Activated B cell treated with CpG ODN at 0.5 μM for 24 hours (primary cell): ENCODE data around the gene OSBPL8. TPM values are rescaled to one million over a fixed set of nuclear protein-coding genes. Genes with fewer than 3 reads are reported as not detected.

ENCODE experiments used
- ATAC-seq: fragments of 200-7000 bp; cut with Tn5 transposase; one replicate; pipeline ENCODE4 v1.10.0; 2021; ENCODE audit warnings: low read depth, mild to moderate bottlenecking, moderate library complexity
- CTCF ChIA-PET: fragments of 350-600 bp; sonication (Branson Sonifier 250); formaldehyde crosslinking; loops from one replicate; lab custom pipeline; 2021; ENCODE audit warnings: antibody characterized with exemption; lab: Charles Lee
- POLR2A ChIA-PET: fragments of 350-600 bp; sonication (Branson Sonifier 250); formaldehyde crosslinking; loops from one replicate; lab custom pipeline; 2021; ENCODE audit warnings: antibody characterized with exemption; lab: Charles Lee
- DNase-seq: peaks from one replicate; pipeline ENCODE4 v3.0.0; 2022
- H3K27ac Mint-ChIP-seq: one replicate; pipeline ENCODE4 v1.8.0; 2020; ENCODE audit warnings: mixed read lengths
- H3K27me3 Mint-ChIP-seq: one replicate; pipeline ENCODE4 v1.8.0; 2021; ENCODE audit warnings: mixed read lengths
- H3K36me3 Mint-ChIP-seq: one replicate; pipeline ENCODE4 v1.8.0; 2021; ENCODE audit warnings: low read depth, mixed read lengths
- H3K4me1 Mint-ChIP-seq: one replicate; pipeline ENCODE4 v1.8.0; 2021; ENCODE audit warnings: mixed read lengths
- H3K4me3 Mint-ChIP-seq: one replicate; pipeline ENCODE4 v1.8.0; 2020; ENCODE audit warnings: mild to moderate bottlenecking, mixed read lengths
- H3K9me3 Mint-ChIP-seq: one replicate; pipeline ENCODE4 v1.8.0; 2020; ENCODE audit warnings: mixed read lengths
- CTCF ChIP-seq: fragments of 200-600 bp; IDR thresholded peaks from one replicate; pipeline ENCODE4 v1.8.0; 2022; ENCODE audit warnings: antibody characterized with exemption, mild to moderate bottlenecking
- intact Hi-C: fragments of 100-400 bp; cut with micrococcal nuclease; formaldehyde crosslinking; loops from one replicate; pipeline ENCODE4 v1.15.1; 2024
- total RNA-seq: library from RNA; stranded (reverse); gene quantifications from 2 replicates; pipeline ENCODE4 v1.2.3, GENCODE V29; 2022

Gene OSBPL8
- total RNA-seq, 1 donor from 2014 or later, result 79.6 TPM

- DNase-seq, result no peak
- Mint-ChIP-seq H3K27ac (no peak overlapping the region), H3K27me3 (peaks cover 21% of the 10 kb centered on the region), H3K4me1 (no peaks in the 10 kb centered on the region), H3K9me3 (no peaks in the 10 kb centered on the region), H3K36me3 (no peaks in the 10 kb centered on the region), H3K4me3 (no peak overlapping the region)
- CTCF ChIA-PET, result no interaction called here
- intact Hi-C loops, result no loop called here
- TF ChIP-seq CTCF, result no peak
- POLR2A ChIA-PET, result no interaction called here
- no peak for ATAC-seq
Observed at GRCh38 chr12:76311796-76312195, 247.8 kb downstream of the OSBPL8 start.

GRCh38 chr12:76310110-76310509 is 249.5 kb downstream of the OSBPL8 start:
- no peak overlapping the region for H3K27ac Mint-ChIP-seq
- no peak for TF ChIP-seq CTCF
- no peak overlapping the region for H3K4me3 Mint-ChIP-seq
- H3K27me3 Mint-ChIP-seq, result peaks cover 21% of the 10 kb centered on the region
- no peaks in the 10 kb centered on the region for H3K9me3 Mint-ChIP-seq
- no peaks in the 10 kb centered on the region for H3K4me1 Mint-ChIP-seq
- no peak for ATAC-seq
- intact Hi-C loops, result no loop called here
- CTCF ChIA-PET, result no interaction called here
- POLR2A ChIA-PET, result no interaction called here
- H3K36me3 Mint-ChIP-seq, result no peaks in the 10 kb centered on the region
- DNase-seq, result no peak

GRCh38 chr12:76308866-76309265 is 250.7 kb downstream of the OSBPL8 start:
- ATAC-seq (no peak), DNase-seq (no peak)
- peaks cover 21% of the 10 kb centered on the region for H3K27me3 Mint-ChIP-seq
- H3K4me1 Mint-ChIP-seq, result no peaks in the 10 kb centered on the region
- no peaks in the 10 kb centered on the region for H3K36me3 Mint-ChIP-seq
- intact Hi-C loops, result no loop called here
- H3K9me3 Mint-ChIP-seq, result no peaks in the 10 kb centered on the region
- ChIA-PET CTCF (no interaction called here), POLR2A (no interaction called here)
- H3K4me3 Mint-ChIP-seq, result no peak overlapping the region
- TF ChIP-seq CTCF, result no peak
- H3K27ac Mint-ChIP-seq, result no peak overlapping the region

GRCh38 chr12:76307083-76307482 is 252.5 kb downstream of the OSBPL8 start:
- ChIA-PET CTCF (no interaction called here), POLR2A (no interaction called here)
- TF ChIP-seq CTCF, result no peak
- Mint-ChIP-seq H3K4me3 (no peak overlapping the region), H3K36me3 (no peaks in the 10 kb centered on the region), H3K27ac (no peak overlapping the region), H3K27me3 (peaks cover 13% of the 10 kb centered on the region), H3K9me3 (no peaks in the 10 kb centered on the region), H3K4me1 (no peaks in the 10 kb centered on the region)
- intact Hi-C loops, result no loop called here
- ATAC-seq, result no peak
- DNase-seq, result no peak

- intact Hi-C loops, result no loop called here
- DNase-seq (no peak), ATAC-seq (no peak)
- no peak for TF ChIP-seq CTCF
- no peak overlapping the region for H3K27ac Mint-ChIP-seq
- H3K4me1 Mint-ChIP-seq, result no peaks in the 10 kb centered on the region
- POLR2A ChIA-PET, result no interaction called here
- H3K4me3 Mint-ChIP-seq, result no peak overlapping the region
- H3K36me3 Mint-ChIP-seq, result no peaks in the 10 kb centered on the region
- H3K9me3 Mint-ChIP-seq, result no peaks in the 10 kb centered on the region
- CTCF ChIA-PET, result no interaction called here
- H3K27me3 Mint-ChIP-seq, result no peaks in the 10 kb centered on the region
Observed at GRCh38 chr12:76303989-76304460, 255.5 kb downstream of the OSBPL8 start.
